Stimulated activated CD4-positive, alpha-beta T cell treated with anti-CD3 and anti-CD28 coated beads, TNF-alpha, amount 100 ng/mL, for 1 hour (primary cell): Measurements from ENCODE around the gene MTNR1A.
"Not testable (repeated sequence)": the region's sequence is repeated elsewhere in the genome, so short reads cannot be mapped to it uniquely, and the experiment has no call there.

Source experiments
- DNase-seq, 3 donors: peaks; one replicate each; pipeline ENCODE4 v3.0.0-alpha.2; 2020; ENCODE audit warnings: low read depth in 3 of 3, low spot score in 1 of 3

Gene MTNR1A

GRCh38 chr4:186563761-186564160 lies 8.4 kb upstream of the MTNR1A start:
- no peak for DNase-seq

GRCh38 chr4:186561748-186562147 lies 6.4 kb upstream of the MTNR1A start:
- DNase-seq = no peak

- no peak for DNase-seq
Observed at GRCh38 chr4:186560647-186561046, 5.3 kb upstream of the MTNR1A start.

- no peak for DNase-seq
Observed at GRCh38 chr4:186557486-186557885, 2.1 kb upstream of the MTNR1A start.

- no peak for DNase-seq
Observed at GRCh38 chr4:186557061-186557460, 1.7 kb upstream of the MTNR1A start.

GRCh38 chr4:186554539-186554913 lies 841 bp downstream of the MTNR1A start:
- DNase-seq = no peak

GRCh38 chr4:186553717-186554116 lies 1.6 kb downstream of the MTNR1A start:
- no peak for DNase-seq

- DNase-seq = no peak
Observed at GRCh38 chr4:186551849-186552248, 3.5 kb downstream of the MTNR1A start.

GRCh38 chr4:186545436-186545835 lies 9.9 kb downstream of the MTNR1A start:
- DNase-seq = no peak

- no peak for DNase-seq
Observed at GRCh38 chr4:186543206-186543605, 12.2 kb downstream of the MTNR1A start.

GRCh38 chr4:186541801-186542200 lies 13.6 kb downstream of the MTNR1A start:
- no peak for DNase-seq

GRCh38 chr4:186537843-186538521 lies 17.4 kb downstream of the MTNR1A start:
- no peak for DNase-seq

GRCh38 chr4:186536285-186536684 lies 19.1 kb downstream of the MTNR1A start:
- DNase-seq = no peak

GRCh38 chr4:186534056-186534455 lies 21.3 kb downstream of the MTNR1A start:
- no peak for DNase-seq

- DNase-seq = not testable (repeated sequence)
Observed at GRCh38 chr4:186523927-186524326, 31.4 kb downstream of the MTNR1A start.

- DNase-seq = no peak
Observed at GRCh38 chr4:186516287-186516686, 39.1 kb downstream of the MTNR1A start.

GRCh38 chr4:186514271-186514950 lies 41.0 kb downstream of the MTNR1A start:
- DNase-seq = no peak

GRCh38 chr4:186504771-186505170 lies 50.6 kb downstream of the MTNR1A start:
- not testable (repeated sequence) for DNase-seq

- DNase-seq = no peak
Observed at GRCh38 chr4:186502231-186502630, 53.1 kb downstream of the MTNR1A start.

- DNase-seq = no peak
Observed at GRCh38 chr4:186501554-186501953, 53.8 kb downstream of the MTNR1A start.

GRCh38 chr4:186500721-186501304 lies 54.6 kb downstream of the MTNR1A start:
- no peak for DNase-seq

- no peak for DNase-seq
Observed at GRCh38 chr4:186499467-186499866, 55.9 kb downstream of the MTNR1A start.

GRCh38 chr4:186497043-186497442 lies 58.3 kb downstream of the MTNR1A start:
- DNase-seq = no peak
